ENCODE measurements around the gene JUN. TPM values are rescaled to one million over a fixed set of nuclear protein-coding genes. Genes with fewer than 3 reads are reported as not detected.

JUN gene
- polyA plus RNA-seq, 1 of the 3 experiments (the other 2 are of a cell fraction) = 66.5 TPM

- no peak for TF ChIP-seq IRF3 (IDR thresholded peaks at IDR 0.05; ENCODE audit: low read depth, low read length)
These were observed 43.5 kb upstream of the JUN start (continued) for GRCh38 chr1:58827298-58827697.

- no peaks in the 10 kb centered on the region for H4K20me1 ChIP-seq (ENCODE audit: insufficient read depth)
- no peaks in the 10 kb centered on the region for H3K9me2 ChIP-seq
- no peak overlapping the region for H3K27ac ChIP-seq (ENCODE audit: low read depth in 2 of 2, low read length in 1 of 2)
- CTCF ChIA-PET = no interaction called here
- H3K4me1 ChIP-seq (ENCODE audit: control insufficient read depth in 1 of 2, insufficient read depth in 2 of 2, low read depth in 1 of 2, low read length in 1 of 2) = 0 out of 4 replicates have a peak, but pooled peaks cover 0 to 5% of the 10 kb centered on the region in 2 experiments
- H3F3A ChIP-seq (replicated peaks; ENCODE audit: insufficient read depth) = peaks cover 8% of the 10 kb centered on the region
- H2AFZ ChIP-seq (ENCODE audit: low read depth) = no peak overlapping the region
- no peak for DNase-seq
- no peaks in the 10 kb centered on the region for H3K79me2 ChIP-seq (ENCODE audit: insufficient read depth)
- no peak for TF ChIP-seq JUND (IDR thresholded peaks at IDR 0.05)
- no peak for TF ChIP-seq FOXJ3 (CRISPR knock-in tag; IDR thresholded peaks at IDR 0.05)
- TF ChIP-seq CTCF (IDR thresholded peaks at IDR 0.05) = no peak
- TF ChIP-seq RCOR1 (IDR thresholded peaks at IDR 0.05; ENCODE audit: low read length) = no peak
- TF ChIP-seq RXRA (IDR thresholded peaks at IDR 0.05; ENCODE audit: borderline replicate concordance, low read depth) = no peak
- TF ChIP-seq TAF1 (IDR thresholded peaks at IDR 0.05; ENCODE audit: borderline replicate concordance, low read depth, low read length) = no peak
- no peak for TF ChIP-seq GATA2 (CRISPR knock-in tag; IDR thresholded peaks at IDR 0.05)
- H3K27me3 ChIP-seq (ENCODE audit: insufficient read depth) = no peaks in the 10 kb centered on the region
- WGBS (ENCODE audit: low lambda C conversion rate) = 61% methylated on average over 5 of the region's 5 CpGs
- no peak overlapping the region for H3K4me3 ChIP-seq (ENCODE audit: low read depth in 2 of 2, low read length in 1 of 2)
- POLR2A ChIA-PET = no interaction called here
- H3K36me3 ChIP-seq (replicated peaks in 1 of 2; ENCODE audit: control insufficient read depth in 1 of 2, insufficient read depth in 2 of 2, low read length in 1 of 2) = no peaks in the 10 kb centered on the region
- H3K9me3 ChIP-seq = peaks cover 23% of the 10 kb centered on the region; the same call in 1 of the 2 replicates
- no peak overlapping the region for H3K4me2 ChIP-seq
- H3K9ac ChIP-seq = no peak overlapping the region
These were observed 41.0 kb upstream of the JUN start for GRCh38 chr1:58824753-58825389.

GRCh38 chr1:58823481-58824010, 39.7 kb upstream of the JUN start:
- Histone ChIP-seq H3K4me2 (no peak overlapping the region), H3K9ac (no peak overlapping the region), H4K20me1 (ENCODE audit: insufficient read depth) (no peaks in the 10 kb centered on the region), H3K79me2 (ENCODE audit: insufficient read depth) (no peaks in the 10 kb centered on the region), H3K4me1 (ENCODE audit: control insufficient read depth in 1 of 2, insufficient read depth in 2 of 2, low read depth in 1 of 2, low read length in 1 of 2) (peaks cover 0 to 5% of the 10 kb centered on the region in 2 experiments; a peak in 1 of 4 replicates), H3K36me3 (replicated peaks in 1 of 2; ENCODE audit: control insufficient read depth in 1 of 2, insufficient read depth in 2 of 2, low read length in 1 of 2) (no peaks in the 10 kb centered on the region), H3K27ac (ENCODE audit: low read depth in 2 of 2, low read length in 1 of 2) (peak overlapping the region in 1 of 2 experiments; percentile 33; a peak in 1 of 4 replicates), H3K27me3 (ENCODE audit: insufficient read depth) (no peaks in the 10 kb centered on the region), H3F3A (replicated peaks; ENCODE audit: insufficient read depth) (peaks cover 15% of the 10 kb centered on the region), H2AFZ (ENCODE audit: low read depth) (peak overlapping the region; percentile 26; the same call in 1 of the 2 replicates), H3K4me3 (ENCODE audit: low read depth in 2 of 2, low read length in 1 of 2) (no peak overlapping the region), H3K9me2 (no peaks in the 10 kb centered on the region), H3K9me3 (peaks cover 23% of the 10 kb centered on the region; the same call in 1 of the 2 replicates)
- ChIA-PET CTCF (no interaction called here), POLR2A (no interaction called here)
- 58% methylated on average over 4 of the region's 4 CpGs for WGBS (ENCODE audit: low lambda C conversion rate)
- DNase-seq = no peak
- TF ChIP-seq TCF12 (IDR thresholded peaks at IDR 0.05) (peak; percentile 52), MAX (IDR thresholded peaks at IDR 0.05; ENCODE audit: low read depth) (no peak), EP300 (IDR thresholded peaks at IDR 0.05; ENCODE audit: borderline replicate concordance in 1 of 2, low read depth in 1 of 2, low read length in 1 of 2) (peak in 1 of 2 experiments; percentile 30; a peak in 1 of 4 replicates), ZBTB33 (IDR thresholded peaks at IDR 0.05; ENCODE audit: borderline replicate concordance, low read depth) (no peak), USF1 (IDR thresholded peaks at IDR 0.05; ENCODE audit: borderline replicate concordance, low read depth) (no peak), RXRA (IDR thresholded peaks at IDR 0.05; ENCODE audit: borderline replicate concordance, low read depth) (peak; percentile 74; the same call in 1 of the 2 replicates), EZH2phosphoT487 (IDR thresholded peaks at IDR 0.05; ENCODE audit: borderline replicate concordance, low read depth) (no peak), IRF3 (IDR thresholded peaks at IDR 0.05; ENCODE audit: low read depth, low read length) (no peak), NFIC (IDR thresholded peaks at IDR 0.05; ENCODE audit: borderline replicate concordance) (peak; percentile 28; the same call in 1 of the 2 replicates), RFX5 (IDR thresholded peaks at IDR 0.05; ENCODE audit: low read length) (no peak)

All from SK-N-SH (cell line).